HG02885 (cell line): ENCODE results near the gene GPR35.

Experiments
- ATAC-seq: cut with Tn5 transposase; IDR thresholded peaks from one replicate; pipeline ENCODE4 v1.9.1; 2021; ENCODE audit warnings: mild to moderate bottlenecking; ENCODE audit not compliant: unreplicated experiment, poor library complexity

The GPR35 gene, protein sequence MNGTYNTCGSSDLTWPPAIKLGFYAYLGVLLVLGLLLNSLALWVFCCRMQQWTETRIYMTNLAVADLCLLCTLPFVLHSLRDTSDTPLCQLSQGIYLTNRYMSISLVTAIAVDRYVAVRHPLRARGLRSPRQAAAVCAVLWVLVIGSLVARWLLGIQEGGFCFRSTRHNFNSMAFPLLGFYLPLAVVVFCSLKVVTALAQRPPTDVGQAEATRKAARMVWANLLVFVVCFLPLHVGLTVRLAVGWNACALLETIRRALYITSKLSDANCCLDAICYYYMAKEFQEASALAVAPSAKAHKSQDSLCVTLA

DNA sequence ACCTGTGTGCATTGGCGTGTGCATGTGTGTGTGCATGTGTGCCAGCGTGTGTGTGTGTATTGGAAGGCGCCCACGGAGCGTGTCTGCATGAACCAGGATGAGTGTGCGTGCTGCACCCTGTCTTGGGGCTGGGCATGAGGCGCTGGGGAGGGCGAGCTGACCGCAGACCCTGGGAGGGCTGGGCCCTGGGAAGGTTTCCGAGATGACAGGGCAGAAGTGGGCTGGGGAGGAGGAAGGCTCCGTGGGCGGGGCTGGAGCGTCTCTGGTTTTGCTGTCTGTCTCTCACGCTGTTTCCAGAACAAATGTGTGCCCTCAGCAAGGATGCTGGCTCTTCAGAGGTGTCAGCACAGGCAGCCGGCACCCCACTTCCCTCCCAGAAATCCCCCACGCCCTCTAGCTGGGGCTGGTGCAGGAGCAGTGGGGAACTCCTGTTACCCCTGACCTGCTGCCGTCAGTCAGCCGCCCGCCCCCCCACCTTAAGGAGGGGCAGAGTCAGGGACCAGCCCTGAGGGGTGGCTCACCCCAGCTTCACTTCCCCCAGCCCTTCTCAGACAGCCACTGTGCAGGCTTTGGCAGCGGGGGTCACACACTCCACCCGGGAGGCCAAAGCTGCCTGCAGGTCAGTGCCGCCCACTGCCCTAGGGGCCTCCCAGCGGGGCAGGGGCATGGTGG is at the start of gene GPR35:
Gene GPR35, plus strand, starts transcription at position 531 of the 672 bp plus-strand sequence. CDS start 4,473 bp downstream, outside the sequence.
- no peak for ATAC-seq

DNA sequence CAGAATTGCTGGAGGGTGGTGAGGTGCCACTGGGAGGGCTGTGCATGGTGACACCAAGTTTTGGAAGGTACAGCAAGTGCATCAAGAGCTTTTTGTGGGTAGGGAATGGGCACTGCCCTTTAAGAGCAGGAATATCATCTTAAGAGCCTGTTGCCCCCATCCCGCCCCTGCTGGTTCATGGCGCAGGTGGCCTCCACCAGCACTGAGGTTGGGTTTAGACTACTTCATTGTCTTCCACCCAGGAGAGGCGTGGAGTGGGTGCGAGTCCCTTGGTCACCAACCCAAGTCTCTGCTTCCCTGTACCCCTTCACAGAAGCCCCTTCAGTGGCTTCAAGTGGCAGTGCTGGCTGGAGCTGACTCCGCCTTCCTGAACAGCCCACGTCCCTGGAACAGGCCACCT is 49.2 kb upstream of the GPR35 start:
- ATAC-seq = no peak

DNA sequence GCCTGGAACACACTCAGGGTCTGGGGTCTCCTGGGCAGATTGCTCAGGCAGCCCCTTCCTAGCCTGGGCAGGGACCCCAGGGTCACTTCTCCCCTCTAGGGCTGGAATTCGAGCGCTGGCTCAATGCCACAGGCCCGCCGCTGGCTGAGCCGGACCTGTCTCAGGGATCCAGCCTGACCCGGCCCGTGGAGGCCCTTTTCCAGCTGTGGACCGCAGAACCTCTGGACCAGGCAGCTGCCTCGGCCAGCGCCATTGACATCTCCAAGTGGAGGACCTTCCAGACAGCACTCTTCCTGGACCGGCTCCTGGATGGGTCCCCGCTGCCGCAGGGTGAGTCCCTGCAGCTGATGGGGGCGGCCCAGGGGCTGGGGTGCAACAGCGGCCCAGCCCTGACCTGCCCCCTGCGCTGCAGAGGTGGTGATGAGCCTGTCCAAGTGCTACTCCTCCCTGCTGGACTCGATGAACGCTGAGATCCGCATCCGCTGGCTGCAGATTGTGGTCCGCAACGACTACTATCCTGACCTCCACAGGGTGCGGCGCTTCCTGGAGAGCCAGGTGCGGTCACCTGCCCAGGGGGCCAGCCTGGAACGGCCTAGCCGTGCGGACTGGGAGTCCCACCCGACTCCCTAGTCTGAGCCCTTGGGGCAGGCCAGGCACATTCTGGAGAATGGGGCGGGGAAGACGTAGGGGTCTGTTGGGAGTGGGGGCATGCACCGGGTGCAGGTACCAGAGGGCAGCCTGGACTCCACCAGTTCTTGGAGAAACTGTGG is 48.7 kb upstream of the GPR35 start:
- no peak for ATAC-seq

DNA sequence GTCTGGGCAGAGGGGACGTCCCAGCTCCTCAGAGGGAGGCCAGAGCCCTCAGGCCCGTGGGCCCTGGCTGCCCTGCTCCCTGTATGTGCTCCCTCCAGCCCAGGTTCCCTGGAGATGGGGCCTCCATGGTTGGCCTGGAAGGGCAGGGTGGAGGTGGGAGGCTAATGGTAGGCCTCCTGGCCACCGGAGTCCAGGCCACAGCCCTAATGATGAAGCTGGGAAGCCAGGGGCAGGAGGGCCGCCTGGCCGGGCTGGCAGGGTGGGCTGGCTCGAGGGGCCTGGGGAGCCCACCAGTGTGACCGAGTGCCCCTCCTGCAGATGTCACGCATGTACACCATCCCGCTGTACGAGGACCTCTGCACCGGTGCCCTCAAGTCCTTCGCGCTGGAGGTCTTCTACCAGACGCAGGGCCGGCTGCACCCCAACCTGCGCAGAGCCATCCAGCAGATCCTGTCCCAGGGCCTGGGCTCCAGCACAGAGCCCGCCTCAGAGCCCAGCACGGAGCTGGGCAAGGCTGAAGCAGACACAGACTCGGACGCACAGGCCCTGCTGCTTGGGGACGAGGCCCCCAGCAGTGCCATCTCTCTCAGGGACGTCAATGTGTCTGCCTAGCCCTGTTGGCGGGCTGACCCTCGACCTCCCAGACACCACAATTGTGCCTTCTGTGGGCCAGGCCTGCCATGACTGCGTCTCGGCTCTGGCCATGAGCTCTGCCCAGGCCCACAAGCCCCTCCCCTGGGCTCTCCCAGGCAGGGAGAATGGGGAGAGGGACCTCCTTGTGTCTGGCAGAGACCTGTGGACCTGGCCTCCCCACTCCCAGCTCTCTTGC is 47.8 kb upstream of the GPR35 start:
- ATAC-seq = no peak

DNA sequence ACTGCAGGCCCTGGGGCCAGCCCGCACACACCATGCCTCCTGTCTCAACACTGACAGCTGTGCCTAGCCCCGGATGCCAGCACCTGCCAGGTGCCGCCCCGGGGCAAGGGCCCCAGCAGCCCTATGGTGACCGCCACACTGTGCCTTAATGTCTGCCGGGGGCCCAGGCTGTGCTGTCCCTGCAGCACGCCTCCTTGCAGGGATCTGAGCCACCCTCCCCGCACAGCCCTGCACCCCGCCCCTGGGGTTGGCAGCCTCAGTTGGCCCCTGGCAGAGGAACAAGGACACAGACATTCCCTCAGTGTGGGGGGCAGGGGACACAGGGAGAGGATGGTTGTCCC is 47.2 kb upstream of the GPR35 start:
- ATAC-seq = no peak

DNA sequence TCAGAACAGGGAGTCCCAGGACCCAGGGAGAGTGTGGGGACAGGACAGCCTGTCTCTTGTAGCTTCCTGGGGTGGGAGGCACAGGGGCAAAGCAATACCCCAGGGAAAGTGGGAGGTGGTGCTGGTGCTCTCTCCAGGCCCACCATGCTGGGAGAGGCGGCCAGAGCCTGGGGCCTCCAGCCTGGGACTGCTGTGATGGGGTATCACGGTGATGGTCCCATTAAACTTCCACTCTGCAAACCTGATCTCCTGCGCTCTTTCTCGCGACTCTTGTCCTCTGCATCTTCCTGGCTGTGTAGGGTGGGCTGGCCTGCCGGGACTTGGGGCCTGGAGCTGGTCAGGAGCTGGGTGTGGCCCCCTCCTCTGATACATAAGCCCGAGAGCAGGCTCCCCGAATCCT is 46.8 kb upstream of the GPR35 start:
- ATAC-seq = no peak

DNA sequence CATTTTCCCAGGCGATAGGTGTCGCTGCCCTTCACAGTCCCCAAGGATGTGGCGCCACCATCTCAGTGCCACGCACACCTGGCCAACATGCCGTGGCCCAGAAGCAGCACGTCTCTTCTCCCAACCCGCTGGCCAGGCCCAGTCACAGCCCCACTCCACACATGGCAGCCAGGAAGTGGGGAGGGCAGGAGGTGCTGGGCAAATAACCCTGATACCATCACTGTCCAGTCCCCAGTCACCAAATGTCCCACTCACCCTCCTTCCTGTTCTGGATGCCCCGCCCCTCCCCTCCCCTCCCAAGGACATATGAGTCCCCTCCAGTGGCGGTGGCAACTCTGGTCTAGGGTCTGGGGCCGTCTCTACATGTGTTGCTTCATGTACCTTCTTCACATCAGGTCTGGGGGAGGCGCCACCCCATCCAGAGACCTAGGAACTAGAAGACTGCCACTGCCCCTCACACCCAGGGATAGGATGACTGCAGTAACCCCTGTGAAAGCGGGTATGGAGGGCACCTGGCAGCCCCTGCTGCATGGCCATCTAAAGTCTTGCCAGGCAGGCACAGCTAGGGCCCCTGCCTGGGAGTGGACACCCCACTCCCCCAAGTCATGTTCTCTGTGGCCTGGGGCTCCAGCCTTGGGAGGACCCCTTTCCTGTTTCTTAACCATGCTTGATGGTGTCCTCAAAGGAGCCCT is 46.1 kb upstream of the GPR35 start:
- ATAC-seq = no peak

DNA sequence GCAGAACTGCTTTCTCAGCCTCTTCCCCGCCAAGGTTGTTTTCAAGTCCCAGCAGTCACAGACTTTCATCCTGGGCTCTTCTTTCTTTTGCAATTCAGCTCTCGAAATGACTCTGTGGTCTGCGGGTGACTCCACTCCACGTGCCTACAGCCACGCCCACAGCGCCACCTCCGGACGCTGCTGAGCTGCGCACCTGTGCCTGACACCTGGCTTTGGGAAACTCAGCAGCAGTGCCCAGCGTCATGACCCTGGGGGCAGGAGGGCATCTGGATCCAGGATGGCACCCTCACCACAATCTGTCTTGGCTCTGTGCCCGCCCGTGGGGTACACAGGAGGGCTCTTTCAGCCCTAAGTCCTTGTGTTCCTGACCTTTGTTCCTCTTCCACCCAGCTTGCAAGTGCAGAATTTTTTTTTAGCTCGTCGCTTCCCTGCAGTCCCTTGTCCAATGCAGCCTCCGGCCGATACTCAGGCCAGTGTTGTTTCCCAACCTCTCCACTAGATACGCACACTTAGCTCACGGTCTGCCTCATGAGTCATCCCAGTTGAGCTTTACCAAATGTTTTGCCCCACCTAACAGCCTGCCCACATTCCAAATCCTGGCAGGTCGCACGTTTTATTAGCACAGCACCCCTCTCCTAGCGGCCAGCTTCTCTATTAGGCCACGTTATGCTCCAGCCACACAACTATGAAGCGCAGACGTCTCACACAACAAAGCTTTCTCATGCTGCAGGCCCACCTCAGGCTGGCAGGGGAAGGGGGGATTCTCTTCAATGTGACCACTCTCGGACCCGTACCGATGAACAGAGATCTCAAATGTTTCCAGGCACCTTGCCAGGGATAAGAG is 45.3 kb upstream of the GPR35 start:
- ATAC-seq = peak; percentile 49

DNA sequence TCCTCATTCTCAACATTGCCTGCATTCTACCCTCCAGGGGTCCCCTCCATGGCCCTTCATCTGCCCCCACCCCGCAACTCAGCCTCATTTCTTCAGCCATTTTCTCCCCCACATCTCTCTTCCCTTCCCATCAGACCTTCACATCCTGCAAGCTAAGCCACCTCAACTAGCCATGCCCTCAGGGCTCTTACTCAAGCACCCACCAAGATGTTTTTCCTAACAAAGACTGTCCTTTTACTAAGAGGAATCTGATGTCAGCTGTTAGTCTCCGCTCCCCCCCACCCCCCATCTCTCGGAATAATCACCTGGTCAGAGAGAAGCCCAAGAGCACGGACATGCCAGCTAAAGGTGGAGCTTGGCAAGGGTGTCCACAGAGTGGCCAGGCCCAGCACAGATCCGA is 43.5 kb upstream of the GPR35 start:
- ATAC-seq = no peak

DNA sequence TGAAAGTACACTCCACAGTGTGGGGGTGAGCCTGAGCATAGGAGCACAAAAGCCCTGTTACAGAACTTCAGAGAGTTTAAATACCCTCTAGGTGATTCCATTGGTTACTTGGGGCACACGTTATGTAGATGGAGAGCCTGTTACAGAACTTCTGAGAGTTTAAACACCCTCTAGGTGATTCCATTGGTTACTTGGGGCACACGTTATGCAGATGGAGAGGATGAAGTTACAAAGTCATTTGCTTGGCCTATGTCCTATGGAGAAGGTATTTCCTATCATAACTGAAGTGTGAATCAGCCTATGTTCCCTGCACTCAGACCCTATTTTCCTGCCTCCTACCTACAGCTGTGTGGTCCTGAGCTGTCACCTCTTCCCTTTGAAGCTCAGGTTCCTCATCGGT is 42.5 kb upstream of the GPR35 start:
- no peak for ATAC-seq

DNA sequence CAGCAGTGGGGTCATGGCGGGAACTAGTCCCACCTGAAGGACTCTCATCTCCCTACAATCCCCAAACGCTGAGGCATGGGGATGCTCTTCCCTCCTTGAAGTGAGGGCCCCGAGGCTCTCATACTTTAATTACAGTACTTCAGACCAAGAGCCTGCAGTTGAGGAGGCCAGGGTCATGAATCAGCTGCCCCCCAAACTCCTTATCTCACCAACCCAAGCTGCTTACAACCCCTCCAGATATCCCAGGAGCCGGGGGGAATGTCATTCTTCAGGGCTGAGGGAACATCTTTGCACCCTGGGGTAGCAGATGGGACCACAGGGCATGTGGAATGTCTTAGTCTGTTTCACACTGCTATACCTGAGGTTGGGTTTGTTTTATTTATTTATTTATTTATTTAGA is 41.5 kb upstream of the GPR35 start:
- ATAC-seq = no peak

DNA sequence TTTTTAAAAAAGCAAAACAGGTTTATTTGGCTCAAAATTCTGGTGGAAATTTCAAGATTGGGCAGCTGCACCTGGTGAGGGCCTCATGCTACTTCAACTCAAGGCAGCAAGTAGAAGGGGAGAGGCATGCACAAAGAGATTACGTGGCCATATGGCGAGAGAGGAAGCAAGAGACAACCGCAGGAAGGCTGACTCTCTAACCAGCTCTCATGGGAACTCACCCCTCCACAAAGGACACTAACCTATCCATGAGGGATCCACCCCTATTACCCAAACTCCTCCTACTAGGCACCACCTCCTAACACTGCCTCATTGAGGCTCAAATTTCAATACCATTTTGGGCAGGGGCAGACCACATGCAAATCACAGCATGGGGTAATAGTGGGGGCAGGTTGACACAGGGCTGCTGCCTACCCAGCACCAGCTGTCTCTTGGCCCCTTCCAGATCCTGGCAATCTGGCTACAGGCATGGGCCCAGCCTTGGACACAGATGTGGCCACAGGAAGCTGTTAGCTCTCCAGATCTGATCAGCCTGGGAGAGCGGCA is 40.7 kb upstream of the GPR35 start:
- peak; percentile 55 for ATAC-seq

DNA sequence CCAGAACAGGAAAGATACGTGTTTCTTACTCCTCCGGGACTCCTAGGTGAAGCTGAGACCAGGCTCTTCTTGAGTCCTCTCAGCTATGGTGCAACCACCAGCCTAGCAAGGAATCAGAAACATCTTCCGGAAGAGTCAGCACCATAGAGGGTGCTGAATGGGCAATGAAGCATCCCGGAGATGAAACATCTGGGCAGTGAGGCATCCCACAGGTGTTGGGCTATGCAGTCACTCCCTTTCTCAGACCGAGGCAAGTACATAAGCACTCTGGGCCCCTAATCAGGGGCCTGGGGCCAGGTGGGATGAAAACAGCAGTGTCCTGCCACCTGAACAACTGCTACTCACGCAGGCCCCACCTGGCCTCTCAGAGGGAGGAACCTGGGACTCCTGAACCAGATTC is 40.2 kb upstream of the GPR35 start:
- peak; percentile 15 for ATAC-seq

DNA sequence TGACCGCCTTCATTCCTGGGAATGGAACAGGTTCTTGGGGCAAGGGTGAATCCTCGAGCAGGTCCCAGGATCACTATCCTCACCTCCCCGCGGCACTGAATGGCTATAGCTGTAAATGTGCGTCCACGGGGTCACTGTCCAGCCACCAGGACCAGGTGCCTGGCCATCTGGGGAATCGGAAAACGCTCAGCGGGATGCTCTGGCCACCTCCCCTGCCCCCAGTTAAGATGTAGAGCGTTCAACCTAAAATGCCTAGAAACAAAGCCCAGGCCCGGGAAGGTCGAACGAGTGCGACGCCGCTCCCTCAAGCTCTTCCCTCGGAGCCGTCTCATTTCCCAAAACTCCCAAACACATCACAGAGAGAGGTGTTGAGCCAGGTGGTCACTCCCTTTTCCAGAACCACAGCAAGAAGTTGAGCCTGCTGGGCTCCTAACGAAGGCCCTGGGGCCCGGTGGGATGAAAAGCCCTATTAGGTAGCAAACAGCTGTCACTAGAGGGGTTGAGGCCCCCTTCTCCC is 39.5 kb upstream of the GPR35 start:
- no peak for ATAC-seq

DNA sequence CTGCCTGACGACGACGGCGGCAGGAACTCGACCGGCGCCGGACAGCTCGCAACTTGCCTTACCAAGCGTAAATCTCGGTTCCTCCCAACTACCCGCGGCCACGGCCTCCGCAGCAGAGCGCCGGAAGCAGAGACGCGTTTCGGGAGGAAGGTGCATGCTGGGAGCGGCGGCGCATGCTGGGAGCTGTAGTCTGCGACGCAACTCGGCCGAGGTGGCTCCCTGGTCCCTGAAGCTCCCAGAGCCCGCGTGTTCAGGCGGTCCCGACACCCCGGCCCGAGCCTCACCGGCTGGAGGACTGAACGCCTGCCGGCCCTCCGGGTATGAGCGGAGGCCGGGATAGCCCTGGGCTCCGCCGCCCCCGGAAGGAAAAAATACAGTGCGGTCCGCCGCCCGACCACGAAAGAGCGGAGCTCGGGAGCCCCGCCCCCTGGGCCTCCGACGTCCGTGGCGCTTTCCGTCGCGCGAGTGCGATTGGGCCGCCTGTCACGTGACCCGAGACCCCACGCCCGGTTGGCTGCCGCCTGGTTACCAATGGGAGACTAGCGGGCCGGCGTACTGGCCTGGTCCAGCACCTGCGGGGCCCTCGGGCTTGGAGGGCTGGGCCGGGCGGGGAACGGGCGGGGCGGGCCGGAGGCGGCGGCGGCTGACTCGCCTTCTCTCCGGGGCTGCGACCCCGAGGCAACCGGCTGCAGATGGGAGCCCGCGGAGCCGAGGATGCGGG is 38.9 kb upstream of the GPR35 start, which contains the start of gene CAPN10:
Gene CAPN10, plus strand, starts transcription at position 537 of the 721 bp plus-strand sequence. Its CDS starts 178 bp downstream, at position 715.
- ATAC-seq = peak; percentile 69

DNA sequence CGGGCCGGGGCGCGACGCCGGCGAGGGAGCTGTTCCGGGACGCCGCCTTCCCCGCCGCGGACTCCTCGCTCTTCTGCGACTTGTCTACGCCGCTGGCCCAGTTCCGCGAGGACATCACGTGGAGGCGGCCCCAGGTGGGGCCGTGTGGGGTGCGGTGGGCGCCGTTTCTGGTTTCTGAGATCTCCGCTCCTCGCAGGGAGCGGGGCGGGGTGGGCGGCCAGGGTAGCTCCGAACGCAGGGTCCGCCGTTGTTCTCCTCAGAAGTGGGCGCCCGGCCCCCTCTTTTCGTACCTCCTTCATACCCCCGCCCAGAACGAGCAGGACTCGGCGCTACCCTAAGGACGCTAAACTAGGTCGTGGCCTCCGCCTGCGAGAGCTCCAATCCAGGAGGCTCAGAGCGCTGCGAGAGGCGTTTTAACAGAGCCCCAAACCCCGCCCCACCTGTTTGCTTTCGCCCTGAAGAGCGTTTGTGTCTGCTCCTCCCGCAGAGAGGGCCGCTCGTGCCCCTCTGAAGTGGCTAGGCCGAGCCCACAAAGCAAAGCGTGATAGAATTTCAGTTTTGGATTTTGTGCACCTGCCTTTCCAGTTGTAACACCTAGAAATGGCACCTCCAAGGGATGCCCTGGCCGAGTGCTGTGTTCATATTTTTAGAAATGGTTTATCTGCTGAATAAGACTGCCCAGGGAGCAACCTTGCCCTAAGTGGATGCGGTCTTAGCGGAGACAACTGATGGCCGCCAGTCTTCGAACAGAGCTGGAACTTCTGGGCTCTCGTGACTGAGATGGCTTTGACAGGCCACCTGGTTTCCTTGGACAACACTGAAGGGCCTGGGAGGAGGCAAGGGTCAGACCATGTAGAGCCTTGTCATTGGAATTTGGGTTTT is 38.1 kb upstream of the GPR35 start:
- peak; percentile 8 for ATAC-seq
